CD4-positive, alpha-beta T cell treated with Interleukin-6 for 4 hours (primary cell): ENCODE data around the gene ENO1.
"Not testable (repeated sequence)": the region's sequence is repeated elsewhere in the genome, so short reads cannot be mapped to it uniquely, and the experiment has no call there.

Source experiments
- DNase-seq: peaks from one replicate; pipeline ENCODE4 v3.0.0-alpha.2; 2020; ENCODE audit warnings: mixed read lengths

Gene ENO1

DNA sequence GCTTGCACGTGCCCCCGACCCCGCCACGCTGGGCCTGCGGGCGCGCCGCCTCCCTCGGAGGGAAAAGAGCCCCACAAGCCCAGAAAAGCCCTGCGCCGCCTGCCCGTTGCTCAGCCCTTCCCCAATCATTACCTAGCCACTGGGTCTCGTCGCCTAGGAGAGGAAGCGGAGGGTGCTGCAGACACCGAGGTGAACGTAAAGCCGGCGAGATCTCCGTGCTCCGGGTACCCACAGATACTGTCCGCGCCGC, at the start of gene ENO1:
Gene ENO1, minus strand, starts transcription at position 239 of the 250 bp plus-strand sequence. CDS start 3,778 bp downstream, outside the sequence.
- DNase-seq: no peak

DNA sequence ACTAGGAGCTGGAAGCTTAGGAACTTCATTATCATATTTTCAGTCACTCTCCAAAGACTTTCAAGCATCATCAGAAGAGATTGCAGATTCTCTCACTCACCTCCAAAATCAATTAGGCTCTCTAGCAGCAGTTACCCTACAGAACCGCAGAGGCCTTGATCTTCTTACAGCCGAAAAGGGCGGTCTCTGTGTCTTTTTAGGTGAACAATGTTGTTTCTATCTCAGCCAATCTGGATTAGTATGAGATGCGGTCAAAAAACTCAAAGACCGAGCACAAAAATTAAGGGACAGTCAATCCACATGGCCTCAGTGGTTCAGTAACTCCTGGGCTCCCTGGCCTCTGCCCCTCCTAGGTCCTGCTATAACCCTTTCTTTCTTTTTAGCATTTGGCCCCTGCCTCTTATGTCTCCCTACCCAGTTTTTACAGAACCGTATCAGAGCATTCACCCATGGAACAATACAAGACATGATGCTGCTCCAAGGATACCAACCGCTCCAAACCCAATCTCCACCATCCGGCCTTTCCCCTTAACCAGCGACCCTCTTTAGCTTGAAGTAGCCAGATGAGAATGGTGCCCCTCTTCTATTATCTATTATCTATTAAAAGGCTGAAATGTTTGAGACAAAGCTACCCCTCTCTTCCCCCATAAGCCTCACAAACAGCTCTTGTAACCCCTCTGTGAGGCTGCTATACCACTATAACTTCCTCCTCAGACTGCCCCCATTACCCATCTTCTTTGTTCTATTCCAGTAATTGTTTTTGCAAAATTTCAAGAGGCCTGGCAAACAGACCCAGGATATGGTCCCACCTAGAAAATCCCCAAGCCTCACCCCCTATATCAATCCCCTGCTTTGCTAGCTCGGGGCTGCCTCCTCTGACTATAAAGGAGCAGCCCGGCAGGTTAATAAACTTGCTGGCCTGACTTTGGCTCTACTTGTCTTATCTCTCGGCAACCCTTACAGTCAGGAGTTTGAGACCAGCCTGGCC, 48.5 kb upstream of the ENO1 start:
- DNase-seq: peak; percentile 17

DNA sequence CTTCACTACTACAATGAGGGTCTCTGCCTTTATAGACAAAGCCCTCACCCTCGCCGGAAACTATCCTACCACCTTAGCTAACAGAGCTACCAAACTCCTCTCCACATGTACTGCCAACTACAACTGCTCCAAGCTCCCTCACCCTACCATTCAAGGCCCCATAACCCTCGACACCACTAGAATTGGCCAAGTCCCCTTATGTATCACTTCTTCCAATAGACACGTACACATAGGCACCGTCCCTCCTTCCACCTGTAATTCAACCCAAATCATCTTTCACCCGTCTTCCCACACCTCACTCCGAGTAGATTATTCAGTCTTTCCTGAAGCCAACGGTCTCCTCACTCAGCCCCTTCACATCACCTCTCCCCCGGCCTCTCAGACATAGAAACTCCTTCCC, 47.5 kb upstream of the ENO1 start:
- no peak for DNase-seq

DNA sequence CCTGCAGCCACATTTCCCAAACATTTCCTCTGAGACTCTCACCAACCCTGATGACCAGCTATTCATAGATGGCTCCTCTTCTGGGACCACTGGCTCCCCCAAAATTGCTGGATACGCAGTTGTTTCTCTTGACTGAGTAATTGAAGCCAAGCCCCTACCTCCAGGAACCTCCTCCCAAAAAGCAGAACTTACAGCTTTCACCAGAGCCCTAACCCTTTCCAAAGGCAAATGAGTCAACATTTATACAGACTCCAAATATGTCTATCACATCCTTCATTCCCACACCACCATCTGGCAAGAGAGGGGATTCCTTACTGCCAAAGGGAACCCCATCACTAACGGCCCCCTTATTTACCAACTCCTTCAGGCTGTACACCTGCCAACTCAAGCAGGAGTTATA, 46.9 kb upstream of the ENO1 start:
- no peak for DNase-seq

DNA sequence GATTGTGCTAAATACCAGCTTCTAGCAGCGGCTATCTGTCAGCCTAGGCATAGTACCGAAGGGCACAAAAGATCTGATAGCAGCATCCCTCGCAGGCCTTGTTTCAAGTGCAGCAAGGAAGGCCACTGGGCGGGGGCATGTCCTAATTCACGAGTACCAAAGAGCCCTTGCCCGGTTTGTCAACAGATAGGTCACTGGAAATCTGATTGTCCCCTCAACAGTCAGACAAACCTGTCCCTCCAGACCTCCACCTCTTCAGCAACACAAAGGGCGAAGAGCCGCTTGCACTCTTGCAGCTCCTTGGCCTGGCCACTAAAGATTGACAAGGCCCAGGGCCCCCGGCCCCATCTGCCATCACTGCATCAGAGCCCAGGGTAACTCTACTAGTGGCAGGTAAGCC, 44.5 kb upstream of the ENO1 start:
- DNase-seq: no peak

DNA sequence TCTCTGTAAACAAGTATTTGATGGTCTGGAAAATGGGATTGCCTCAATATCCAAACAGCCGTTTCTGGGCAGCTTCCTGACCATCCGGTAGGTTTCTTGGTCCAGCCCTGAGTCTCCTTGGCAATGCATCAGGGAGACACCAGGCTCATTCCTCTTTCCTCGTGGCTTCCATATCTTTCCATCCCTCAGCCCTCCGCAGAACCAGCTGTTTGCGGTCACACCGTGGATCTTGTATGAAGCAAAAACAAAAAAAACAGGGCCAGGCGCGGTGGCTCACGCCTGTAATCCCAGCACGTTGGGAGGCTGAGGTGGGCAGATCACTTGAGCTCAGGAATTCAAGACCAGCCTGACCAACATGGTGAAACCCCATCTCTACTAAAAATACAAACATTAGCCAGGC, 39.0 kb upstream of the ENO1 start:
- not testable (repeated sequence) for DNase-seq

DNA sequence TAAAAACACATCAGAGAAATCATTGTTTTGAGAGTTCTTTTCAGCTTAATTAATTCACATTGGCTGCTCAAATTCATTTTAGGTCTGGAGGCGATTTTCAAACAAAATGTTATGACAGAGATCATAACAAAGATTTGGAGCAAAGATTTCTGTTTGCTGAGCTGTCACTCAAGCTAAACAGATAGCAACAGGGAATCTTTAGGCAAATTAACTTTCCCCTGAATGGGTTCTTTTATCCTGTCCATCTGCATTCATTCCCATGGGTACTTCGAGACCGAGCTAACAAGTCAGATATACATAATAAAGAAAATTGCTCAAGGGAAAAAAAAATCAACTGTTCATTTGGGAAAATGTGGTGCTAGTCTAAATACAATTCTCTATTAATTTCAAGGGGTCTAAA, 37.0 kb upstream of the ENO1 start:
- no peak for DNase-seq

DNA sequence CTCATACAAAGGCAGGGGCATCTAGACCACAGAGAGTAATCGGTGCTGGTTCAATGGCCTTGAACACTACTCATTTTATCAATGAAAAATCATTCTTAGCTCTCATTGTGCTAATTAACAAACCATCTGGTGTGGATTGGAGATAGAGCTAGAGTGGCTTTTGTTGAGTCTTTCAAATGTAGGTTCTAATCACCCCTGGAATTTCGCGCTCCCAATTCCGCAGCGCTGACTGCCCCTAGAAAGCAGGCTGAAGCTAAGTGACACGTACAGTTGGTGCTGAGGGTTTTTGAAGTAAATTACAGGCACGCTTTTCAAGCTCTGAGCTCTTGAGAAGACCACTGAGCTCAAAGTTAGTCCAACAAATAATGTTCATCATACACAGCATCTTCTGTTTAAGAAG, 36.0 kb upstream of the ENO1 start:
- DNase-seq: no peak

DNA sequence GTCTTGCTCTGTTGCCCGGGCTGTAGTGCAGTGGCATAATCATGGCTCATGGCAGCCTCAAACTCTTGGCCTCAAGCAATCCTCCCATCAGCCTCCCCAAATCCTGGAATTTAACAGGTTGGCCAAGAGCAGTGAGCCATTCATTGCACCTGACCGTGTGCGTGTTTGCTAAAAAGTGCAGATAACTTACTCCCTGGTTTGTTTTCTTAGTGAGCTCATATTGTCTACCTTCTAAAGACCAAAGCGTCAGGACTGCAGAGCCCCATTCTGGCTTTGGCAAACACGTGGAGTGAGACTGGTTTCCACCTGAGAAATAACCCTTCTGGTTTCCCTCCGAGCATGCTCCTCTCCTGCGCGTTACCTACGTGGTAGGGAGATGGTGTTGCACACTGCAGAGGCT, 35.0 kb upstream of the ENO1 start:
- DNase-seq: no peak

DNA sequence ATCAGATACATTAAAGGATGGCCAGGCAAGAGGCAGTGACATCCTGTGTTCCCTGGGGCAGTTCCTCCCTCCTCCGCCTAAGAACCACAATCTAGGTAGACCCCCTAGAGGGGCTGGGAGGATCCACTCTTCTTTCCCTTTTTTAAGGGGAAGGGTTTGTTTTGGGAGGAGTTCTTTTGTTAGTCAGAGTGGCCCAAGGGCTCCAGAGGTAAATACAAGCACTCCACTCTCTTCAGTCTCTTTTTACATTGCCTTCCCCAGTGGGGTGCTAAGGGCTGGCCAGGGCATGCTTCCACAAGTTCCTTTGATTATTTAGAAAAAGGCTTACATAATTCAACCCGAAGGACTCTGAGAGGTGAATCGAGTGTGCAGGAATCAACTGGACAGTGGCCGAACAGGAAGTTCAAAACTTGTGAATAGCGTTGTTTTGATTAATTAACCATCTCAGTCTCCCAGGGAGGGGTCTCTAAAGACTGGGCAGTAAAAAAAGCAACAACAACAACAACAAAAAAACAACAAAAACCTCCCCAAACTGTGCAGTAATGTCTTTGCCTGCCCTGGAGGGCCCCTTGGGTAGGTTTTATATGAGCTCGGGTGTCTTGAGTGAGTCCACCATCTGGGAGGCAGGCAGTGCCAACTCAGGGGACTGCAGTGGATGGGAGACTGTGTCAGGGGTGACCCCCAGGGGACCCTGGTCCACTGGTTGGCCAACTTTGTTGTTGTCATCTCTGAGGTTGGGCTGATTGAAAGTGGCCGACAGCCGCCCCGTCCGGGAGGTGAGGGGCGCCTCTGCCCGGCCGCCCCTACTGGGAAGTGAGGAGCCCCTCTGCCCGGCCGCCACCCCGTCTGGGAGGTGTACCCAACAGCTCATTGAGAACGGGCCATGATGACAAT, 33.2 kb upstream of the ENO1 start:
- no peak for DNase-seq

DNA sequence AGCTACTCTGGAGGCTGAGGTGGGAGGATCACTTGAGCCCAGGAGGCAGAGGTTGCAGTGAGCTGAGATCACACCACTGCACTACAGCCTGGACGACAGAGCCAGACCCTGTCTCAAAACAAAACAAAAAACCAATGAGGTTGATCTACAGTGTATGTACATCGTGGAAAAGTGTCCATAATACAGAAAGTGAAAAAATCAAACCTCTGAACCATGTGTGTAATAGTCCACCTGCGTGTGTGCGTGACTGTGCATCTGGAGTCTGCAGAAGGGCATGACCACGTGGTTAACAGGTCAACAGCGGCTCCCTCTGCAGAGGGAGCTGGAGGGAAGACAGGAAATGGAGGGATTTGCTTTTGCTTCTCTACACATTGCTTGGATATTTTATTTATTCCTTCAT, 32.4 kb upstream of the ENO1 start:
- no peak for DNase-seq

DNA sequence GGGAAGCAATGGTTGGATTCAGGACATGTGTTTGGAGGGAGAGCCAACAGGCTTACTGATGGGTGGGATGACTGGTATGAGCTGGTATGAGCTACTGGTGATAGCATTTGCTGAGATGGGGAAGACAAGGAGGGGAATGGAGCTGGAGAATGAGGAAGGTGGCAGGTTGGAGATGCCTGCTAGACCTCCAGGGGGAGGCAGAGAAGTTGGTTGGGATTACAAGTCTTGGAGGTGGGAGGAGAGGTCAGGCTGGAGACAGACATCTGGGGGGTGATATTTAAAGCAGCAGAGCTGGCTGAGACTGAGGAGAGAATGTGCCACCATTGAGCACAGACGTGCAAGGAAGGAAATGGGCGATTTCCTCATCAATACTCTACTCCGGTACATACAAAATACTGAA, 31.8 kb upstream of the ENO1 start:
- no peak for DNase-seq

DNA sequence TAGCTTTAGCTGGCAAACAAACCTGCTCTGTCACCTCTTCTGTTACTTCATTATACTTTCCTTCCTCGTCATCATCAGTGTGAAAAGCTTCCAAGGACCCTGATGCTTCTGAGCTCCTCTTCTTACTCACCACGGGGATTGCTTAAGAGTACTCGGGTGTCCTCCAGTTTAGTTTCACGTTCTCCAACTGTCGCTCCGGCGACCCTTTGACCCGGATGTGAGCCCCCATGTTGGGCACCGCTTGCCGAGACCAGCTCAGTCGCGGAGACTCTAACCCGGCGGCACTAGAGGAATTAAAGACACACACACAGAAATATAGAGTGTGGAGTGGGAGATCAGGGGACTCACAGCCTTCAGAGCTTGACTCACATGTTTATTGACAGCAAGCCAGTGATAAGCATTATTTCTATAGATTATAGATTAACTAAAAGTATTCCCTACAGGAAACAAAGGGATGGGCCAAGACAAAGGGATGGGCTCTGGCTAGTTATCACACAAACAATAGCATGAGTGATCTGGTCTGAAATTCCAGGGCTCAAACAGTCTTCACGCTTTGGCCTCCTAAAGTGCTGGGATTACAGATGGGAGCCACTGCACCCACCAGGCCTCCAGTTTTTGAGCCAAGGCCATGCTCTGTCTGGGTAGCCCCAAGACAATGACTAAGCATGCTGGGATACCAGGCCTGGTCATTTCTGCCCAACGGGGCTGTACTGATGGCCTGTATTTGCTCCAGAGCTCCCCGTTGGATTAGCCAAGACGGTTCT, 30.1 kb upstream of the ENO1 start:
- no peak for DNase-seq

DNA sequence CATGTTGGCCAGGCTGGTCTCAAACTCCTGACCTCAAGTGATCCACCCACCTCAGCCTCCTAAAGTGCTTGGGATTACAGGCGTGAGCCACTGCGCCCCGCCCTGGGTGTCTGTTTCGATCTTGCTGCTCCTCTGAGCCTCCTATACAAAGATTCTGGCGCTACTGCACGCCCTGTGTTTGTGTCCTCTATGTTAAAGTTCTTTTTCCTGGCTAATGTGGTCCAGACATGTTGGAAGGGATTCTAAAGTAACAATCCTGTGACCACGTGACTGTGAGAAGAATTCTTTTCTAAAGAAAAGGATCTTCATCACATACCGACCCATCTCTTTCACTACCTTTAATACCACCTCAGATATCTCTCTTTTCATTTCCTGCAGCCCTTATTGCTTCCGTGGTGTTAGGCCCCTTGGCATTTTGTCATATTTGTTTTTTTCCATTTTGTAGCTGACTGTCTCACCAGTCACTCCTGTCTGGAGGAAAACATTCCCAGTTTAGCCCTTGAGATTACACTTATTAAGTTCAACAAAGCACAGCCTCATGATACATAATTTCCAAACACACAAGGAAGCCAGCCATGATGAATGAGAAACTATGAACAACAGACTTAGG, 27.2 kb upstream of the ENO1 start:
- DNase-seq: no peak

DNA sequence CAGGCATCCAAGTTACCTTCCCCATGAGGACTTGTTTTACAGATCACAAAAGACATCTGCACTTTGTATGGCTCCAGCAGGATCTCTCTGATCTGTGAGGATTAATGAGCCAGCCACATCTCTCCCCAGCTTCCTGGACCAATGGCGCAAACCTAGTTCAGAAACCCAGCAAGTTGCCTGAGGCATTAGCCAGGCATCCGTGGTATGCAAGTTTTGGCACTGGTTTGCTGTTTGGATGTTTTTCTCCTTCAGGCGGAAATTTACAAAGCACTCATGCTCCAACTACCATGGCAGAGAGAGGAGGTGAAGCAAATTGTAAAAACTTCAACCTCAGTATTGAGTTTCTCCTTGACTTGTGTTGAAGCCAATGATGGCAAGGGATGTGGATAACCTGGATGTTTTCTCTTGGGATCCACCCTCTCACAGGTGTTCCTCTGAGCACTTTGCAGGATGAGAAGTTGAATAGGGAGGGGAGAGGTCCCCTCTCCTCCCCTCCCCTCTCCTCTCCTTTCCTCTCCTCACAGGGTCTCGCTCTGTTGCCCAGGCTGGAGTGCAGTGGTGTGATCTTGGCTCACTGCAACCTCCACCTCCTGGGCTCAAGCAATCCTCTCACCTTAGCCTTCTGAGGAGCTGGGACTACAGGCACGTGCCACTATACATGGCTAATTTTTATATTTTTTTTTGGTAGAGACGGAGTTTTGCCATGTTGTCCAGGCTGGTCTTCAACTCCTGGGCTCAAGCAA, 25.6 kb upstream of the ENO1 start:
- no peak for DNase-seq

DNA sequence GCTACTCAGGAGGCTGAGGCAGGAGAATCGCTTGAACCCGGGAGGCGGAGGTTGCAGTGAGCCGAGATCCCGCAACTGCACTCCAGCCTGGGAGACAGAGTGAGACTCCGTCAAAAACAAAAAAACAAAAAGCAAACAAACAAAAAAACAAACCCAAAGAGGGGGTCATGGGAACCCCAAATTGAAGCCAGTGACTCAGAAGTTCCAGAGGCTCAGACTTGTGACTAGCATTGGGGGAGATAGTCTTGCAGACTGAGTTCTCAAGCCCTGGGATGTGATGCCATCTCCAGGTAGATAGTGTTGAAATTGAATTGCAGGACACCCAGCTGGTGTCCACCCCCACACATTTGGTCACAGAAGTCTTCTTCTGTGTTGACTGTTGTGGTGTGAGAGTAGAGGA, 24.9 kb upstream of the ENO1 start:
- peak; percentile 26 for DNase-seq

DNA sequence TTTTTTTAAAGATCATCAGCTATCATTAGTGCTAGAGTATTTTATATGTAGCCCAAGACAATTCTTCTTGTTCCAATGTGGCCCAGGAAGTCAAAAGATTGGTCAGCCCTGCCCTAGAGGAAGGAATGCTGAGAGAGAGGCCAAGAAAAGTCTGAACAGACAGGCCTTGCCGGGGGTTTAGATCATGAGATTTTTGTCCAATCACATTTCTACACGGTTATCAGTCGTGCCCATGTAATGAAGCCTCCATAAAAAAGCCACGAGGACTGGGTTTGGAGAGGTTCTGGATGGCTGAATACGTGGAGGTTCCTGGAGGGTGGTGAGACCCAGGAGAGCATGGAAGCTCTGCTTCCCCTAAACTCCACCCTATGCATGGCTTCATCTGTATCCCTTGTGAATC, 24.3 kb upstream of the ENO1 start:
- DNase-seq: no peak

DNA sequence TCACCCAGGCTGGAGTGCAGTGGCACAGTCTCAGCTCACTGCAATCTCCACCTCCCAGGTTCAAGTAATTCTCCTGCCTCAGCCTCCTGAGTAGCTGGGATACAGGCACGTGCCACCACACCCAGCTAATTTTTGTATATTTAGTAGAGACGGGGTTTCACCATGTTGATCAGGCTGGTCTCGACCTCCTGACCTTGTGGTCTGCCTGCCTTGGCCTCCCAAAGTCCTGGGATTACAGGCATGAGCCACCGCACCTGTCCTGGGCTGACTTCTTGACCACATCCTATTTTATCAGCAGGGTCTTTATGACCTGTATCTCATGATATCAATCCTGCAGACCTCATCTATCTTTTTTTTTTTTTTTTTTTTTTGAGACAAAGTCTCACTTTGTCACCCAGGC, 22.2 kb upstream of the ENO1 start:
- DNase-seq: not testable (repeated sequence)

DNA sequence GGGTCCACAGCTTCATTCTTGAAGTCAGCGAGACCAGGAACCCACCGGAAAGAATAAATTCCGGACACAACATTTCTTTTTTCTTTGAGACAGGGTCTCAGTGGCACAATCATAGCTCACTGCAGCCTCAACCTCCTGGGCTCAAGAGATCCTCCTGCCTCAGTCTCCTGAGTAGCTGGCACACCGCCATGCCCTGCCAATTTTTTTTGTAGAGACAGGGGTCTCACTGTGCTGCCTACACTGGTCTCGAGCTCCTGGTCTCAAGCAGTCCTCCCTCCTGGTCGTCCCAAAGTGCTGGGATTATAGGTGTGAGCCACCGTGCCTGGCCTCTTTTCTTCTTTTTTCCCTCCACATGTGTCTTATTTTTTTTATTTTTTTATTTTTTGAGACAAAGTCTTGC, 20.6 kb upstream of the ENO1 start:
- DNase-seq: no peak

DNA sequence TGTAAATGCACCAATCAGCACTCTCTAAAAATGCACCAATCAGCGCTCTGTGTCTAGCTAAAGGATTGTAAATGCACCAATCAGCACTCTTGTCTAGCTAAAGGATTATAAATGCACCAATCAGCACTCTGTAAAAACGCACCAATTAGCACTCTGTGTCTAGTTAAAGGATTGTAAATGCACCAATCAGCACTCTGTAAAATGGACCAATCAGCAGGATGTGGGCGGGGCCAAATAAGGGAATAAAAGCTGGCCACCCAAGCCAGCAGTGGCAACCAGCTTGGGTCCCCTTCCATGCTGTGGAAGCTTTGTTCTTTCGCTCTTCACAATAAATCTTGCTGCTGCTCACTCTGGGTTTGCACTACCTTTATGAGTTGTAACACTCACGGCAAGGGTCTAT, 19.9 kb upstream of the ENO1 start:
- DNase-seq: not testable (repeated sequence)

DNA sequence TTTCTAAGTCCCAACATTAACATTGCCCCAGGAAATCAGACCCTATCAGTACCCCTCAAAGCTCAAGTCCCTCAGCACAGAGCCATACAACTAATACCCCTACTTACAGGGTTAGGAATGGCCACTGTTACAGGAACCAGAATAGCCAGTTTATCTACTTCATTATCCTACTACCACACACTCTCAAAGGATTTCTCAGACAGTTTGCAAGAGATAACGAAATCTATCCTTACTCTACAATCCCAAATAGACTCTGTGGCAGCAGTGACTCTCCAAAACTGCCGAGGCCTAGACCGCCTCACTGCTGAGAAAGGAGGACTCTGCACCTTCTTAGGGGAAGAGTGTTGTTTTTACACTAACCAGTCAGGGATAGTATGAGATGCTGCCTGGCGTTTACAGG, 19.0 kb upstream of the ENO1 start:
- not testable (repeated sequence) for DNase-seq

DNA sequence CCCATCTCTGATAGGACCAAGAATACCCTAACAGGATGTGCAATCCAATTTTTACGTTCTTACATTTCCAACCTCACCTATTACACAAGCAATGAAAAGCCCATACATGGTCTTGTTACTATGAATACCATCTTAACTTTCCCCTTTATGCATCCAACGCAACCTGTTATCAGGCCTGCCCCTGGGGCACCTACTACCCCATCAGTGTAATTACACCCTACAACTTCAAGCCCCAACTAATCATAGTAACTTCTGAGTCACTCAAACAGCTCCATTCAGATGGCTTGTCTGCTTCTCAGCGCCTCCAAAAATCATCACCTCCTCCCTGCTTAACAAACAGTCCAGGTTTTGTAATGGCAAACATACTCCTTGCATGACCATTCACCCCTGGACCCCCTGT, 18.3 kb upstream of the ENO1 start:
- not testable (repeated sequence) for DNase-seq
